ENCODE data around the gene C1orf116.

The C1orf116 gene

DNA sequence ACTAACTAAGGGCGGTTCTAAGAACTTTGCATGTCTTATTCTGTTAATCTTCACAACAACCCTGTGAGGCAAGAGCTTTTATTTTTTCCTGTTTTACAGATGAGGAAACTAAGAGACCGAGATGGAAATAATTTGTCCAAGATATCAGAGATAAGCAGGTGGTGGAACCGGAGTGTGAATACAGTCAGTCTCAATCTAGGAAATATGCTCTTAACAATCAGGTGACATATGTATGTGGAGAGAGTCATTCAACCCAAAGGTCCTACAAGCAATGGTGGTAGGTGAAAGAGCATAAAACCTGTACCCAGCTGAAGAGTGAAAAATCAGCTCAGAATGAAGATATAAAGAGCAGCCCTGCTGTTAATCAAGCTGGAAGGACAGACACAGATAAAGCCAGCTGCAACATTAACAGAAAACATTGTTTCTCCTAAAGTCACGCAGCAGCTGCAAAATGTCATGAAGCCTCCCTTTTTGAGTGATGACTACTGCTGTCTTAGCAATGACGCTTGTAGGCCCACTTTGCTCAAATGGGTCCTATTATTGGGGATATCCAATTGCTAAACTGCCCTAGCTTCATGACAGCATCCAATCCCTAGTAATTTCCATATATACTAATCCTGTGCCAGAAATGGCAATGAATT, 31.8 kb downstream of the C1orf116 start:
- Histone ChIP-seq H3K27ac (no peak overlapping the region), H3K4me3 (no peak overlapping the region)
- no peak for DNase-seq (ENCODE audit: low spot score)
- no peak for TF ChIP-seq CTCF (IDR thresholded peaks at IDR 0.05)

DNA sequence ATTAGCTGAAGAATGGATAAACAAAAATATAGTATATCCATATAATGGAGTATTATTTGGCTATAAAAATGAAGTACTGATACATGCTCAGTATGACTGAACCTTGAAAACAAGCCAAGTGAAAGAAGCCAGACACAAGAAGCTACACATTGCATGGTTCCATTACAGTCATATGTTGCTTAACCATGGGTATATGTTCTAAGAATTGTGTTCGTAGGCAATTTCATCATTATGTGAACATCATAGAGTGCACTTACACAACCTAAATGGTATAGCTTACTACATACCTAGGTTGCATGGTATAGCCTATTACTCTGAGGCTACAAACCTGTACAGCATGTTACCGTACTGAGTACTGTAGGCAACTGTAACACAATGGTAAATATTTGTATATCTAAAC, 33.7 kb downstream of the C1orf116 start:
- TF ChIP-seq CTCF (IDR thresholded peaks at IDR 0.05), result no peak
- no peak for DNase-seq (ENCODE audit: low spot score)
- no peak overlapping the region for H3K4me3 ChIP-seq
- H3K27ac ChIP-seq, result no peak overlapping the region

GRCh38 chr1:206992790-206993189, 39.8 kb downstream of the C1orf116 start:
- H3K27ac ChIP-seq, result no peak overlapping the region
- DNase-seq (ENCODE audit: low spot score), result no peak

GRCh38 chr1:206987873-206988272, 44.7 kb downstream of the C1orf116 start:
- Histone ChIP-seq H3K4me3 (no peak overlapping the region), H3K27ac (no peak overlapping the region)
- DNase-seq (ENCODE audit: low spot score), result no peak
- no peak for TF ChIP-seq CTCF (IDR thresholded peaks at IDR 0.05)

More at GRCh38 chr1:206992790-206993189, 39.8 kb downstream of the C1orf116 start:
- TF ChIP-seq CTCF (IDR thresholded peaks at IDR 0.05), result no peak
- no peak overlapping the region for H3K4me3 ChIP-seq

- TF ChIP-seq CTCF (IDR thresholded peaks at IDR 0.05), result no peak
- no peak overlapping the region for H3K4me3 ChIP-seq
- no peak for DNase-seq (ENCODE audit: low spot score)
- no peak overlapping the region for H3K27ac ChIP-seq
These were observed 45.7 kb downstream of the C1orf116 start for GRCh38 chr1:206986885-206987284.

DNA sequence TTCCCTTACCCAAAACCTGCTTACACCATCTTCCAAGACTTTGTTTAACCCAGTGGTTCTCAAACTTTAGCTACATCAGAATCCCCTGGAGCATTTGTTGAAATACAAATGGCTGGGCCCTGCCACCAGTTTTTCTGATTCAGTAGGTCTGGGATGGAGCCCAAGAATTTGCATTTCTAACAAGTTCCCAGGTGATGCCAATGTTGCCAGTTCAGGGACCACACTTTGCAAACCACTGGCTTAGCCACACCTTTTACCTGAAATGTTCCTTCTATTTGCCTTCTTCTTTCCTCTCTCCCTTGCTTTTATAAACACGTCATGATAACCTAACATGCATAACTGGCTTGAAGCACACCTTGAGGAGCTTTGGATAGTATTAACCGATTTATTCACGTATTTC, 46.2 kb downstream of the C1orf116 start:
- TF ChIP-seq CTCF (IDR thresholded peaks at IDR 0.05), result no peak
- H3K27ac ChIP-seq, result no peak overlapping the region
- no peak for DNase-seq (ENCODE audit: low spot score)
- H3K4me3 ChIP-seq, result no peak overlapping the region

DNA sequence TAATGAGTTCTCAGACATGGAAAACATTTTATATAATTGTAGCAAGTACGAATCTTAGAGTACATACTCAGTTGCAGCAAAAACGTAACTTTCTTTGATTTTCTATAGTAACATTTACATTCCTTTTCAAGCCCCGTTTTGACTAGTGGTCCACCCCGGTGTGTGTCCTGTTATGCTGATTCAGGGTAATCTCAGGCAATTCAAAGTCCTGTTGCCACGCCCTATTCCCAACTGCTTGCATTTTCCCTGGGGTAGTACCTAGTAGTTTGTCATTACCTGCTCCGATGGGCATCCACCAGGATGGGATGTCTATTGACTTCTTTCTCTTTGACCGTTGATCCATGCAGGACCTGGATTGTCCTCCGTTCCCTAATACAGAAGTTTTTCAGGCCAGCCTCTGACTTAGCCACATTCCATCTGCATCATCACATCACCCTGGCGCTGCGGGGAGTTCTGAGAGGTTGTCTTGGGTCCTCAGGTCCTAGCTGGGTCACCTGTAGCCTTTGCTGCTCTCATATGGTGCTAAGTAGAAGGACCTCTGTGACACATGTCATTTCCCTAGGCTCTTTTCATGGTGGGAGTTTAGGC, 47.3 kb downstream of the C1orf116 start:
- no peak for TF ChIP-seq CTCF (IDR thresholded peaks at IDR 0.05)
- no peak overlapping the region for H3K27ac ChIP-seq
- no peak for DNase-seq (ENCODE audit: low spot score)
- no peak overlapping the region for H3K4me3 ChIP-seq

Measured in coronary artery (tissue), 2 donors.